SU-DHL-6 (cell line): ENCODE data around the gene SMTNL1.
"Not testable (repeated sequence)": the region's sequence is repeated elsewhere in the genome, so short reads cannot be mapped to it uniquely, and the experiment has no call there.

Experiments used
- H2AFZ ChIP-seq: fragments of 200-600 bp; sonication (generic); 2 replicates; pipeline ENCODE4 v1.6.1; 2014; ENCODE audit warnings: low read depth, mild to moderate bottlenecking, moderate library complexity, mixed read lengths, antibody characterized with exemption, low read length; ENCODE audit not compliant: severe bottlenecking
- H3F3A ChIP-seq: fragments of 200-600 bp; shearing (Covaris generic); 2 replicates; pipeline ENCODE4 v1.6.0; 2016; ENCODE audit warnings: antibody characterized with exemption, mild to moderate bottlenecking; ENCODE audit not compliant: insufficient read depth
- H3K27ac ChIP-seq: fragments of 200-600 bp; sonication (generic); 2 replicates; pipeline ENCODE4 v1.5.1; 2016; ENCODE audit warnings: low read depth, mild to moderate bottlenecking, low read length, moderate library complexity, mixed read lengths
- H3K27me3 ChIP-seq: fragments of 200-600 bp; sonication (generic), shearing (Covaris generic); 2 replicates; pipeline ENCODE4 v1.6.0; 2014; ENCODE audit warnings: mild to moderate bottlenecking, low read length
- H3K36me3 ChIP-seq: fragments of 200-600 bp; sonication (generic); 2 replicates; pipeline ENCODE4 v1.6.1; 2014; ENCODE audit warnings: mild to moderate bottlenecking, low read length, mixed read lengths
- H3K4me2 ChIP-seq: fragments of 300-600, 200-600 bp; shearing (Covaris generic), sonication (generic); 2 replicates; pipeline ENCODE4 v1.6.0; 2014; ENCODE audit warnings: low read length, low read depth, mild to moderate bottlenecking; ENCODE audit not compliant: poor library complexity, severe bottlenecking
- H3K4me3 ChIP-seq: fragments of 200-600 bp; sonication (generic); 2 replicates; pipeline ENCODE4 v1.5.1; 2014; ENCODE audit warnings: antibody characterized with exemption, low read length, mild to moderate bottlenecking, mixed read lengths; ENCODE audit not compliant: insufficient read depth, poor library complexity, severe bottlenecking
- H3K79me2 ChIP-seq: fragments of 200-600 bp; sonication (generic); 2 replicates; pipeline ENCODE4 v1.6.1; 2014; ENCODE audit warnings: mild to moderate bottlenecking, low read length, moderate library complexity; ENCODE audit not compliant: insufficient read depth
- H3K9ac ChIP-seq: fragments of 200-600 bp; sonication (generic); 2 replicates; pipeline ENCODE4 v1.7.0; 2014; ENCODE audit warnings: mild to moderate bottlenecking, low read length
- H3K9me2 ChIP-seq: fragments of 200-600 bp; sonication (generic); replicated peaks from 2 replicates; pipeline ENCODE4 v1.6.1; 2014; ENCODE audit warnings: low read length; ENCODE audit not compliant: insufficient read depth
- H3K9me3 ChIP-seq: fragments of 200-600 bp; sonication (generic); 2 replicates; pipeline ENCODE4 v1.6.1; 2014; ENCODE audit warnings: low read length, mixed read lengths; ENCODE audit not compliant: insufficient read depth
- H4K20me1 ChIP-seq: fragments of 200-600 bp; sonication (generic); 2 replicates; pipeline ENCODE4 v1.6.1; 2014; ENCODE audit warnings: low read depth, mild to moderate bottlenecking, antibody characterized with exemption, low read length, moderate library complexity, mixed read lengths
- EZH2phosphoT487 ChIP-seq: fragments of 200-600 bp; sonication (generic), shearing (Covaris generic); conservative IDR thresholded peaks from 2 replicates; pipeline ENCODE4 v1.6.1; 2018; ENCODE audit warnings: mild to moderate bottlenecking, antibody characterized with exemption, low read length, moderate library complexity, mixed read lengths
- TF ChIP-seq, protein P1 (sequence below): fragments of 200-600 bp; sonication (generic); IDR thresholded peaks from one replicate; pipeline ENCODE4 v1.5.1; 2017; ENCODE audit warnings: antibody characterized with exemption, mild to moderate bottlenecking, low read length, moderate library complexity; ENCODE audit not compliant: insufficient read depth, poor library complexity, severe bottlenecking

SMTNL1 gene

DNA sequence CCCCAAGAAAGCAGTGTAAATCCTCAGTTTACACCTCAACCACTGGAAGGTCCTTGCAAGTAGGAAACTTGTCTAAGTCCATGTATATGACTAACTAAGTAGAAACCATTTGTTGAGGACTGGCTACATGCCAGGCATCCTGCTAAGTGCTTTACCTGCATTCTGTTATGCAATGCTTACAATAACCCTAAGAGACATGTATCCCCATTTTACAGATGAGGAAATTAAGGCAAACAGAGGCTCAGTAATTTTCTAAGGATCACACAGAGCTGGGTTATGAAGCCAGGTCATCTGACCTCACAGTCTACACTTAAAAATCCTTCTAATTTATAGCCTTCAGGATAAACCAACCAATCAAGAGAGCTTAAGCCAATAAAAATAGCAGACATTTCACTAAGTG, 8.4 kb upstream of the SMTNL1 start:
- TF ChIP-seq, protein P1, sequence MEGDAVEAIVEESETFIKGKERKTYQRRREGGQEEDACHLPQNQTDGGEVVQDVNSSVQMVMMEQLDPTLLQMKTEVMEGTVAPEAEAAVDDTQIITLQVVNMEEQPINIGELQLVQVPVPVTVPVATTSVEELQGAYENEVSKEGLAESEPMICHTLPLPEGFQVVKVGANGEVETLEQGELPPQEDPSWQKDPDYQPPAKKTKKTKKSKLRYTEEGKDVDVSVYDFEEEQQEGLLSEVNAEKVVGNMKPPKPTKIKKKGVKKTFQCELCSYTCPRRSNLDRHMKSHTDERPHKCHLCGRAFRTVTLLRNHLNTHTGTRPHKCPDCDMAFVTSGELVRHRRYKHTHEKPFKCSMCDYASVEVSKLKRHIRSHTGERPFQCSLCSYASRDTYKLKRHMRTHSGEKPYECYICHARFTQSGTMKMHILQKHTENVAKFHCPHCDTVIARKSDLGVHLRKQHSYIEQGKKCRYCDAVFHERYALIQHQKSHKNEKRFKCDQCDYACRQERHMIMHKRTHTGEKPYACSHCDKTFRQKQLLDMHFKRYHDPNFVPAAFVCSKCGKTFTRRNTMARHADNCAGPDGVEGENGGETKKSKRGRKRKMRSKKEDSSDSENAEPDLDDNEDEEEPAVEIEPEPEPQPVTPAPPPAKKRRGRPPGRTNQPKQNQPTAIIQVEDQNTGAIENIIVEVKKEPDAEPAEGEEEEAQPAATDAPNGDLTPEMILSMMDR = no peak
- no peak for TF ChIP-seq EZH2phosphoT487
- no peaks in the 10 kb centered on the region for H3K27me3 ChIP-seq
- no peaks in the 10 kb centered on the region for H3K9me2 ChIP-seq
- H4K20me1 ChIP-seq = no peaks in the 10 kb centered on the region; the same call in 1 of the 2 replicates
- no peak overlapping the region for H2AFZ ChIP-seq
- no peak overlapping the region for H3K27ac ChIP-seq
- peaks cover 7% of the 10 kb centered on the region; the same call in 1 of the 2 replicates for H3F3A ChIP-seq
- H3K9ac ChIP-seq = peak overlapping the region; percentile 99
- no peaks in the 10 kb centered on the region for H3K9me3 ChIP-seq
- peak overlapping the region; percentile 82 for H3K4me2 ChIP-seq
- peaks cover 25% of the 10 kb centered on the region for H3K79me2 ChIP-seq
- peak overlapping the region; percentile 97 for H3K4me3 ChIP-seq
- H3K36me3 ChIP-seq = no peaks in the 10 kb centered on the region

DNA sequence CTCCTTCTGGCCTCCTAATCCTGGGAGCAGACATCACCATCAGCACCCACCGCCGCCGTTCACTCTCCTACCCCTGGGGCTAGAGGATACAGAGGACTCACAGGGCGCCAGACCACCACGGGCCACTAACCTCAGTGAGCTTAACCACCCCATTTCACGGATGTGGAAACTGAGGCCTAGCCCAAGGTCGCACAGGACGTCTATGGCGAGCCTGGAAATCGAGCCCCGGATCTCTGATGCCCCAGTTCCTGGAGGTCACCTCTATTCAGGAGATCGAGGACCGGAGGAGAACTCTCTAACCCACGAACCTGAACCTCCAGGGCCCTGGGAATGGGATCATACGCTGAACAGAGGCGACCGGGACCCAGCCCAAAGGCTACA, 7.2 kb upstream of the SMTNL1 start:
- Histone ChIP-seq H3K27ac (peak overlapping the region; percentile 62), H3K9me3 (no peaks in the 10 kb centered on the region), H3K79me2 (peaks cover 25% of the 10 kb centered on the region), H3K9me2 (no peaks in the 10 kb centered on the region), H3K4me2 (peak overlapping the region; percentile 82), H4K20me1 (no peaks in the 10 kb centered on the region; the same call in 1 of the 2 replicates), H3K4me3 (peak overlapping the region; percentile 97), H2AFZ (peak overlapping the region; percentile 47), H3K27me3 (no peaks in the 10 kb centered on the region), H3F3A (peaks cover 7% of the 10 kb centered on the region; the same call in 1 of the 2 replicates), H3K36me3 (no peaks in the 10 kb centered on the region), H3K9ac (peak overlapping the region; percentile 99)
- TF ChIP-seq, protein P1 = no peak
- no peak for TF ChIP-seq EZH2phosphoT487

- TF ChIP-seq, protein P1 = no peak
- TF ChIP-seq EZH2phosphoT487 = no peak
- peaks cover 7% of the 10 kb centered on the region; the same call in 1 of the 2 replicates for H3F3A ChIP-seq
- H3K4me2 ChIP-seq = peak within 1 kb of the TSS; percentile 82
- H2AFZ ChIP-seq = peak within 1 kb of the TSS; percentile 96
- no peaks in the 10 kb centered on the region for H3K9me3 ChIP-seq
- H3K27ac ChIP-seq = peak within 1 kb of the TSS; percentile 62
- peaks cover 25% of the 10 kb centered on the region for H3K79me2 ChIP-seq
- H3K9ac ChIP-seq = peak within 1 kb of the TSS; percentile 99
- peak within 1 kb of the TSS; percentile 97 for H3K4me3 ChIP-seq
- no peaks in the 10 kb centered on the region; the same call in 1 of the 2 replicates for H4K20me1 ChIP-seq
- no peaks in the 10 kb centered on the region for H3K27me3 ChIP-seq
- H3K9me2 ChIP-seq = no peaks in the 10 kb centered on the region
- H3K36me3 ChIP-seq = no peaks in the 10 kb centered on the region
These were observed 6.5 kb upstream of the SMTNL1 start, which contains the start of gene TIMM10 for GRCh38 chr11:57530596-57531507. TIMM10 (minus strand) TSS chr11:57530754; CDS start chr11:57530189, 565 bp downstream.

DNA sequence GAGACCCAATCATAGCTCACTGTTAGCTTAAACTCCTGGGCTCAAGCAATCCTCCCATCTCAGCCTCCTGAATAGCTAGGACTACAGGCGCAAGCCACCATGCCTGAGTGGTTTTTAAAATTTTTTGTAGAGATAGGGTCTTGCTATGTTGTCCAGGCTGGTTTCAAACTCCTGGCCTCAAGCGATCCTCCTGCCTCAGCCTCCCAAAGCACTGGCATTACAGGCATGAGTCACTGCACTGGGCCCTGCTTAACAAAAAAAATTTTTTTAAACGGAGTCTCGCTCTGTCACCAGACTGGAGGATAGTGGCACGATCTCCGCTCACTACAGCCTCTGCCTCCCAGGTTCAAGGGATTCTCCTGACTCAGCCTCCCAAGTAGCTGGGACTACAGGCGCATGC, 2.9 kb upstream of the SMTNL1 start:
- H3F3A ChIP-seq, H3K9ac ChIP-seq, H3K4me3 ChIP-seq, H3K9me3 ChIP-seq, H3K36me3 ChIP-seq, H3K9me2 ChIP-seq, H4K20me1 ChIP-seq, H3K27ac ChIP-seq, H3K4me2 ChIP-seq, H3K27me3 ChIP-seq, H2AFZ ChIP-seq: not testable (repeated sequence)
- H3K79me2 ChIP-seq = peaks cover 11% of the 10 kb centered on the region
